Uterus (tissue), 2 donors: Measurements from ENCODE around the gene TIMP3.

Source experiments
- CTCF ChIP-seq, 4 experiments: fragments of 200-600 bp in 2 of 4; fragments of 450-650 bp in 2 of 4; sonication (generic) in 2 of 4; IDR thresholded peaks; one replicate each; pipeline ENCODE4 v1.5.1; 2016 to 2019; ENCODE audit warnings: antibody characterized with exemption in 4 of 4, mild to moderate bottlenecking in 2 of 4, moderate library complexity in 1 of 4
- POLR2A ChIP-seq, 2 donors: fragments of 450-650 bp; IDR thresholded peaks; one replicate each; pipeline ENCODE4 v1.6.1; 2016; ENCODE audit warnings: antibody characterized with exemption in 2 of 2, mild to moderate bottlenecking in 1 of 2, moderate library complexity in 1 of 2

GRCh38 chr22:32815943-32816342 is 14.4 kb downstream of the TIMP3 start:
- TF ChIP-seq CTCF (IDR thresholded peaks at IDR 0.05), result no peak
- TF ChIP-seq POLR2A (IDR thresholded peaks at IDR 0.05), result no peak
